ENCODE measurements around the gene SLC37A1.

The SLC37A1 gene

DNA sequence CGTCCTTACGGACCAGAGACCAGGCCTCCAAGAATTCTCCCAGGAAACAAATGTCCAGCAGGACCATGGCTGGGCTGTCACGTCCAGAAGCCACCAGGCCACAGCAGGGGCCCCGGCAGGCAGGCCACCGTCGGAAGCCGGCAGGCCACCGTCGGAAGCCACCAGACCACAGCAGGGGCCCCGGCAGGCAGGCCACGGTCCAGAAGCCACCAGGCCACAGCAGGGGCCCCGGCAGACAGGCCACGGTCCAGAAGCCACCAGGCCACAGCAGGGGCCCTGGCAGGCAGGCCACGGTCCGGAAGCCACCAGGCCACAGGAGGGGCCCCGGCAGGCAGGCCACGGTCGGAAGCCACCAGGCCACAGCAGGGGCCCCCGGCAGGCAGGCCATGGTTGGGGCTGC is 72.8 kb downstream of the SLC37A1 start:
- no peak overlapping the region for H3K4me3 ChIP-seq (ENCODE audit: low read depth, low read length)
- no peak for DNase-seq (ENCODE audit: low read depth)
- TF ChIP-seq, protein P1, sequence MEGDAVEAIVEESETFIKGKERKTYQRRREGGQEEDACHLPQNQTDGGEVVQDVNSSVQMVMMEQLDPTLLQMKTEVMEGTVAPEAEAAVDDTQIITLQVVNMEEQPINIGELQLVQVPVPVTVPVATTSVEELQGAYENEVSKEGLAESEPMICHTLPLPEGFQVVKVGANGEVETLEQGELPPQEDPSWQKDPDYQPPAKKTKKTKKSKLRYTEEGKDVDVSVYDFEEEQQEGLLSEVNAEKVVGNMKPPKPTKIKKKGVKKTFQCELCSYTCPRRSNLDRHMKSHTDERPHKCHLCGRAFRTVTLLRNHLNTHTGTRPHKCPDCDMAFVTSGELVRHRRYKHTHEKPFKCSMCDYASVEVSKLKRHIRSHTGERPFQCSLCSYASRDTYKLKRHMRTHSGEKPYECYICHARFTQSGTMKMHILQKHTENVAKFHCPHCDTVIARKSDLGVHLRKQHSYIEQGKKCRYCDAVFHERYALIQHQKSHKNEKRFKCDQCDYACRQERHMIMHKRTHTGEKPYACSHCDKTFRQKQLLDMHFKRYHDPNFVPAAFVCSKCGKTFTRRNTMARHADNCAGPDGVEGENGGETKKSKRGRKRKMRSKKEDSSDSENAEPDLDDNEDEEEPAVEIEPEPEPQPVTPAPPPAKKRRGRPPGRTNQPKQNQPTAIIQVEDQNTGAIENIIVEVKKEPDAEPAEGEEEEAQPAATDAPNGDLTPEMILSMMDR (IDR thresholded peaks at IDR 0.05; ENCODE audit: control insufficient read depth, extremely low read depth, insufficient read depth): no peak

DNA sequence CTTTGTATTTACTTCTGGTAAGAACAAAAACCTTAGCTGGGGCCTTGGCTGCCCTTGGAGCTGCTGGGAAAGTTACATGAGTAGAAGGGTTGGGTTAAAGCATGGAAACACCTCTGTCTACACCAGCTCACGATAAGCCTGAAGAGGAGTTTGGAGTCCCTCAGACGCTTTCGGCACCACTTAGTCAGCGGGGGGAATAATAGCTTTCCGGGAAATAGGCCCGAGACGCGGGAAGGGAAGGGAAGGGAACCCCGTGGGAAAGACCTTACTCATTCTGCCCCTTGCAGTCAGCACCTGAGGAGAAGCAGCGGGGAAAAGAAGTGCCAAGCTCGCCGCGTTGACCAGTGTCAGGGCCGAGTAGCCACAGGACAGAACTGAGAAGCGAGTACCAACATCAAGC is 73.4 kb downstream of the SLC37A1 start:
- TF ChIP-seq, protein P1 (IDR thresholded peaks at IDR 0.05; ENCODE audit: control insufficient read depth, extremely low read depth, insufficient read depth): no peak
- H3K4me3 ChIP-seq (ENCODE audit: low read depth, low read length): no peak overlapping the region
- no peak for DNase-seq (ENCODE audit: low read depth)

DNA sequence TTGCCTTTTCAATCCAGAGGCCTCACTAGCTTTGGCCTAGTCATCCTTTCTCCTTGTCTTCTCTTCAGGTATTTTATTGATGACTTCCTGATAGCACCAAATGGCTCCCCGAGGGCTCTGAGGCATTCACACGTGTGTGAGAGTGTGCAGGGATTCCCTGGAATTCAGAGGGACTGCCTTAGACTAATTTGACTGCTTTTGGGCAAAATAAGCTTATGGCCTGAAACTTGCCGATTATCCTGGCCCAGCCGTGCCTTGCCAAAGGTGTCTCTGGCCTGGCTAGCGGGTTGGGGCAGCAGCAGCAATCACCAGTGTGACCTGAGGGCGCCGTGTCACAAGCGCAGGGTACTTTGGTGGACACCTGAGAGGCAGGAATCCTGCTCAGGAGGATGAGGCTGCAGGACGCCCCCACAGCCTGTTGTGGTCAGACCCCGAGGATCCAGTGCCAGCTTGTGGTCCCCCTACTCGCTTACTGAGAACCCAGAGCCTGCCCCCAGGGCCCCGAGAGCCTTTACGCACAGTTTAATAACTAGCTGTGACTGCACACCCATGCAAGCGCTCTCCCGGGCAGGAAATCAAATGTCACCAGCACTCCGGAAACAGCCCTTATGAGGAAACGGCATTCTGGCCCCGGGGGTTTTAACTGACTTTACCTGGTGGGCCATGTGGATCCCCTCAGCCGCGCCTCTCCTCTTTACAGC is 76.9 kb downstream of the SLC37A1 start:
- no peak for DNase-seq (ENCODE audit: low read depth)
- TF ChIP-seq, protein P1 (IDR thresholded peaks at IDR 0.05; ENCODE audit: control insufficient read depth, extremely low read depth, insufficient read depth): no peak
- H3K4me3 ChIP-seq (ENCODE audit: low read depth, low read length): no peak overlapping the region

DNA sequence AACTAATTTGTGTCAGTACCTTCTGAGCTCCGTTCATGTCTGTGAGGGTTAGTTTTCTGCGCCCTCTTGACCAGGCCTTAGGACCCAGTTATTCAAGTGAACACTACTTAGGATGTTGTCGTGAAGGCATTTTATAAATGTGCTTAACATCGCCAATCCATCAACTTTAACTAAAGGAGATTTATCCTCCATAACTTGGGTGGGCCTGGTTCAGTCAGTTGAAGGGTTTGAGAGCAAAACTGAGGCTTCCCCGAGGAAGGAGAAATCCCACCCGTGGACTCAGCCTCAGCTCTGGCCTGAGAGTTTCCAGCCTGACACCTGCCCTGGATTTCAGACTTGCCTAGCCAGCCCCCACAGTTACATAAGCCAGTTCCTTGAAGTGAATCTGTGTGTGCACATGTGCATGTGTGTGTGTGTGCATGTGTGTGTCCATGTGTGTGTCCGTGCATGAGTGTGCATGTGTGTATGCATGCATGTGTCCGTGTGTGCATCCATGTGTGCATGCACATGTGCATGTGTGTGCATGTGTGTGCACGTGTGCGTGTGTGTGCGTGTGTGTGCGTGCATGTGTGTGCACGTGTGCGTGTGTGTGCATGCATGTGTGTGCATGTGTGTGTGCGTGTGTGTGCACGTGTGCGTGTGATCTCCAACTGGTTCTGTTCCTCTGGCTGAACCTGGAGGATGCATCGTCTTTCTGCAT is 77.7 kb downstream of the SLC37A1 start:
- TF ChIP-seq, protein P1 (IDR thresholded peaks at IDR 0.05; ENCODE audit: control insufficient read depth, extremely low read depth, insufficient read depth): no peak
- no peak for DNase-seq (ENCODE audit: low read depth)
- H3K4me3 ChIP-seq (ENCODE audit: low read depth, low read length): no peak overlapping the region

DNA sequence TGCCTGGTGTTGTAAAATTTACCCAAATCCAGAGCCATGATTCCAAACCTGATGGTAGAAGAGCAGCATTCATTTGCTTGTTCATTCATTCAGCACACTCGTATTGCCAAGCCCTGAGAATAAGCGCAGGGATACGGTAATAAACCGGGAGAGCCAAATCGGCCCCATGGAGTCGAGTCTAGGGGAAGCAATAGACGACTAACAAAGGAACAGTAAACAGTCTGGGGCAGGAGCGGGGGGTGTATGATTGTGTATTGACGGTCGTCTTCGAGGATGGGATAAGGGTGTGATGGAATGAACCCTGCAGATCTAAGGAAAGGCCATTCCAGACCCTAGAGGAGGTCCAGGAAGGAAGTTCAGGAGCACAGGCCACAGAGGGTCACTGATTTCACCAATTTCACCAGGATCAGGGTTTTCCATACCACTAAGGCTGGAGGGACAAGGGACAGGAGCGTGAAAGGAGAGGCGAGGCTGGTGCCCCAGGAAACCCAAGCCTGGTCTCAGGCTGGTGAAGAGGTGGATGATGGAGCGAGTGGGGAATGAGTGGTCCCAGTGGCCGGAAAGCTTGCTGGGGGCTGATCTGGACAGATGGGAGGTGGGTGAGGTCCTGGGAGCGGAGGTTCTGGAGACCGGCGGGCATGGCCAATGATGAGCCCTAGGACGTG is 78.6 kb downstream of the SLC37A1 start:
- DNase-seq (ENCODE audit: low read depth): no peak
- TF ChIP-seq, protein P1 (IDR thresholded peaks at IDR 0.05; ENCODE audit: control insufficient read depth, extremely low read depth, insufficient read depth): no peak
- no peak overlapping the region for H3K4me3 ChIP-seq (ENCODE audit: low read depth, low read length)

DNA sequence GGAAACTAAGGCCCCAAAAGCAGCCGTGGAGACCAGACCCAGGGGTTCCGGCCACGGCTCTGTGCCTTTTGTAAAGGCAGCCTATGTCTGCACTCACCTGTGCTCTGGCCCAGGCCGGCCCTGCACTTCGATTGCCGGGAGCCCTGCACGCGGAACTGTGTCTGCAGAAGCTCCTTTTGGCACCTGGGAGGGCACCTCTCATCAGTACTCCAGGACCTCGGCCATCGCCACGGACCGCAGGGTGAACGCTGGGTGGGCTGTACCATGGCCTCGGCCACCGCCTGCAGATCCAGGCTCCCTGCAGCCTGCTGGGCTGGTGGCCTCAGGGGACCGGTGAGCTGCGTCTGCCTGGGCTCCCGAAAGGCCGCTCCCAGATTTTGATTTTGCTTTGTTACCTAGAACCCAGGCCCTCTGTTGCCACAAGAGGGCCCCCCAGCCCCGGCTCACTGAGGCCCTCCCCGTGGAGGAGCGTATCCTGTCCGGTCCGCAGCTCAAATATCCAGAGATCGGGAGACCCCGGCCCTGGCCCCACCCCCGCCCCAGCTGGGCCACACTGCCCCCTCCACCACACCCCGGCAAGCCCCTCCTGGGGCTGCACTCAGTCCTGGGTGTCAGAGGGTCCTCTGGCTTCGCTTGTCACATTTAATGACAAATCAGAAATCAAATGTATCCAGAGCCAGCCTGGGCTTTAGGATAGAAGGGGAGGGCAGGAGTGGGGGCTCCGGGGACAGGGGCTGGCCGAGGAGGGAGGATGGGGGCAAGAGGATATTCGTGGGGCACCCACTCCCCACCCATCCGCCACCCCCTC is 79.6 kb downstream of the SLC37A1 start:
- TF ChIP-seq, protein P1 (IDR thresholded peaks at IDR 0.05; ENCODE audit: control insufficient read depth, extremely low read depth, insufficient read depth): peak; percentile 79
- no peak overlapping the region for H3K4me3 ChIP-seq (ENCODE audit: low read depth, low read length)
- peak; percentile 15 for DNase-seq (ENCODE audit: low read depth)

Data from LNCaP clone FGC (cell line).